HG03045 (cell line): ENCODE data around the gene SCGB1C1.
"Not testable (repeated sequence)": the region's sequence is repeated elsewhere in the genome, so short reads cannot be mapped to it uniquely, and the experiment has no call there.

Source experiments
- ATAC-seq: cut with Tn5 transposase; IDR thresholded peaks from one replicate; pipeline ENCODE4 v1.9.1; 2021; ENCODE audit warnings: mild to moderate bottlenecking, moderate library complexity; ENCODE audit not compliant: unreplicated experiment

Gene SCGB1C1

GRCh38 chr11:236774-237767 is 44.2 kb downstream of the SCGB1C1 start, which contains the start of gene PSMD13:
Gene PSMD13, plus strand, starts transcription at chr11:236976. Its CDS starts 74 bp downstream, at chr11:237050.
- ATAC-seq: peak; percentile 84

- not testable (repeated sequence) for ATAC-seq
Measured at GRCh38 chr11:238346-238745, 45.5 kb downstream of the SCGB1C1 start.

- no peak for ATAC-seq
Measured at GRCh38 chr11:240315-240714, 47.4 kb downstream of the SCGB1C1 start.

- no peak for ATAC-seq
Measured at GRCh38 chr11:241634-242033, 48.8 kb downstream of the SCGB1C1 start.
